ENCODE results near the gene ARHGAP15.

The ARHGAP15 gene

DNA sequence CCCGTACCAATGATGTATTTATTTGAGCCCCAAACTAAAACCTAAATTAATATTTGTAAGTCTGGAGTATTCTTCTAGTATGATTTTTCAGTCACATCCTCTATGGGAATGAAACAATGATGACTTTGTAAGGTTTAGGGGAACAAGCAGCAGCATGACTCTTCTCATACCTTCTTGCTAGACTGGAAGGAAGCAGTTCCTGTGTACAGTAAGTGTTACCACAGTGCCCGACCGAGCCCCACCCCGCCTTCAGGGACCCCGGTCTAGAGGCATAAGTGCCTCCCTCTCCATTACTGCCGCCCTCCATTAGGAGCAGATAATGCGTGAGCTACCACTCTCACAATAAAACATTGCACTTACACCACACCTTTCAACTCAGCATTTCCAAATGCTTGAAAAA is 599.3 kb downstream of the ARHGAP15 start:
- no peaks in the 10 kb centered on the region for H4K20me1 ChIP-seq (ENCODE audit: insufficient read depth, low read length)
- H3K79me2 ChIP-seq (ENCODE audit: low read length): no peaks in the 10 kb centered on the region
- no peak for DNase-seq
- H3K27me3 ChIP-seq (replicated peaks; ENCODE audit: insufficient read depth, low read length): no peaks in the 10 kb centered on the region
- H2AFZ ChIP-seq (ENCODE audit: low read length): no peak overlapping the region
- H3K4me2 ChIP-seq (ENCODE audit: low read depth, low read length): no peak overlapping the region
- no peaks in the 10 kb centered on the region for H3K9me3 ChIP-seq (replicated peaks; ENCODE audit: insufficient read depth, low read length)
- no peak overlapping the region for H3K9ac ChIP-seq (ENCODE audit: low read length)
- no peak overlapping the region for H3K27ac ChIP-seq (ENCODE audit: low read length)
- no peak for TF ChIP-seq EZH2phosphoT487 (IDR thresholded peaks at IDR 0.05; ENCODE audit: low read length)
- no peak for TF ChIP-seq EZH2 (optimal IDR thresholded peaks at IDR 0.05; ENCODE audit: low read depth, low read length)
- TF ChIP-seq, protein P1, sequence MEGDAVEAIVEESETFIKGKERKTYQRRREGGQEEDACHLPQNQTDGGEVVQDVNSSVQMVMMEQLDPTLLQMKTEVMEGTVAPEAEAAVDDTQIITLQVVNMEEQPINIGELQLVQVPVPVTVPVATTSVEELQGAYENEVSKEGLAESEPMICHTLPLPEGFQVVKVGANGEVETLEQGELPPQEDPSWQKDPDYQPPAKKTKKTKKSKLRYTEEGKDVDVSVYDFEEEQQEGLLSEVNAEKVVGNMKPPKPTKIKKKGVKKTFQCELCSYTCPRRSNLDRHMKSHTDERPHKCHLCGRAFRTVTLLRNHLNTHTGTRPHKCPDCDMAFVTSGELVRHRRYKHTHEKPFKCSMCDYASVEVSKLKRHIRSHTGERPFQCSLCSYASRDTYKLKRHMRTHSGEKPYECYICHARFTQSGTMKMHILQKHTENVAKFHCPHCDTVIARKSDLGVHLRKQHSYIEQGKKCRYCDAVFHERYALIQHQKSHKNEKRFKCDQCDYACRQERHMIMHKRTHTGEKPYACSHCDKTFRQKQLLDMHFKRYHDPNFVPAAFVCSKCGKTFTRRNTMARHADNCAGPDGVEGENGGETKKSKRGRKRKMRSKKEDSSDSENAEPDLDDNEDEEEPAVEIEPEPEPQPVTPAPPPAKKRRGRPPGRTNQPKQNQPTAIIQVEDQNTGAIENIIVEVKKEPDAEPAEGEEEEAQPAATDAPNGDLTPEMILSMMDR (IDR thresholded peaks at IDR 0.05; ENCODE audit: low read length): no peak
- no peaks in the 10 kb centered on the region for H3K36me3 ChIP-seq (replicated peaks; ENCODE audit: insufficient read depth, low read length)
- no peaks in the 10 kb centered on the region for H3K4me1 ChIP-seq (ENCODE audit: low read length)
- H3F3A ChIP-seq (ENCODE audit: insufficient read depth, low read length): no peaks in the 10 kb centered on the region
- H3K9me2 ChIP-seq (replicated peaks; ENCODE audit: insufficient read depth, low read length): no peaks in the 10 kb centered on the region
- no peak overlapping the region for H3K4me3 ChIP-seq (ENCODE audit: low read length)

DNA sequence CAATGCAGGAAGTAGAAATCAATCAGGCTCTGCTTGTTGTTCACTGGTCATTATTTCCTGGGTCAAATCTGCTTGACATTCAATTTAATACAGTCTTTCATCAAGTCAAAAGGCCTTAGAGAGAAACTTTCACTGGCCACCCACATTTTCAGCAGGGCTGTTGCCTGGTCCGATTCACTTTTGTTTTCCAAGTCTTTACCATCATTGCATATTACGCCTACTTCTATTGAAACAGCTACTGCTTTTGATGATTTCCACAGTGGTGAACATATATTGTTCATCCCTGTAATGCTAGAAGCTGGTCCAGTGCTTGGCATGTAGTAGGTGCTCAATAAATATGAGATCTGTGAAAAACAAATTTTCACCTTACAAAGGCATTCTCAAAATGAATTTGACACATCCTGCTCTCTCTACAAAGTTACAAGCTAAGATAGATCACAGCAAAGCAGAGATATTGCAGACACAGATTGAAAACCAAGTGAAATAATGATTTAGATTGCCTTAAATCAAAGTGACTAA is 600.1 kb downstream of the ARHGAP15 start:
- H4K20me1 ChIP-seq (ENCODE audit: insufficient read depth, low read length): no peaks in the 10 kb centered on the region
- no peaks in the 10 kb centered on the region for H3K9me3 ChIP-seq (replicated peaks; ENCODE audit: insufficient read depth, low read length)
- no peaks in the 10 kb centered on the region for H3K9me2 ChIP-seq (replicated peaks; ENCODE audit: insufficient read depth, low read length)
- H3K4me1 ChIP-seq (ENCODE audit: low read length): no peaks in the 10 kb centered on the region
- no peaks in the 10 kb centered on the region for H3K27me3 ChIP-seq (replicated peaks; ENCODE audit: insufficient read depth, low read length)
- TF ChIP-seq EZH2phosphoT487 (IDR thresholded peaks at IDR 0.05; ENCODE audit: low read length) (no peak), EZH2 (optimal IDR thresholded peaks at IDR 0.05; ENCODE audit: low read depth, low read length) (no peak)
- TF ChIP-seq, protein P1 (IDR thresholded peaks at IDR 0.05; ENCODE audit: low read length): no peak
- no peak for DNase-seq
- H3K36me3 ChIP-seq (replicated peaks; ENCODE audit: insufficient read depth, low read length): no peaks in the 10 kb centered on the region
- H3K79me2 ChIP-seq (ENCODE audit: low read length): no peaks in the 10 kb centered on the region
- no peak overlapping the region for H3K4me2 ChIP-seq (ENCODE audit: low read depth, low read length)
- no peak overlapping the region for H3K4me3 ChIP-seq (ENCODE audit: low read length)
- H3F3A ChIP-seq (ENCODE audit: insufficient read depth, low read length): no peaks in the 10 kb centered on the region
- H3K9ac ChIP-seq (ENCODE audit: low read length): no peak overlapping the region
- H2AFZ ChIP-seq (ENCODE audit: low read length): no peak overlapping the region
- no peak overlapping the region for H3K27ac ChIP-seq (ENCODE audit: low read length)

DNA sequence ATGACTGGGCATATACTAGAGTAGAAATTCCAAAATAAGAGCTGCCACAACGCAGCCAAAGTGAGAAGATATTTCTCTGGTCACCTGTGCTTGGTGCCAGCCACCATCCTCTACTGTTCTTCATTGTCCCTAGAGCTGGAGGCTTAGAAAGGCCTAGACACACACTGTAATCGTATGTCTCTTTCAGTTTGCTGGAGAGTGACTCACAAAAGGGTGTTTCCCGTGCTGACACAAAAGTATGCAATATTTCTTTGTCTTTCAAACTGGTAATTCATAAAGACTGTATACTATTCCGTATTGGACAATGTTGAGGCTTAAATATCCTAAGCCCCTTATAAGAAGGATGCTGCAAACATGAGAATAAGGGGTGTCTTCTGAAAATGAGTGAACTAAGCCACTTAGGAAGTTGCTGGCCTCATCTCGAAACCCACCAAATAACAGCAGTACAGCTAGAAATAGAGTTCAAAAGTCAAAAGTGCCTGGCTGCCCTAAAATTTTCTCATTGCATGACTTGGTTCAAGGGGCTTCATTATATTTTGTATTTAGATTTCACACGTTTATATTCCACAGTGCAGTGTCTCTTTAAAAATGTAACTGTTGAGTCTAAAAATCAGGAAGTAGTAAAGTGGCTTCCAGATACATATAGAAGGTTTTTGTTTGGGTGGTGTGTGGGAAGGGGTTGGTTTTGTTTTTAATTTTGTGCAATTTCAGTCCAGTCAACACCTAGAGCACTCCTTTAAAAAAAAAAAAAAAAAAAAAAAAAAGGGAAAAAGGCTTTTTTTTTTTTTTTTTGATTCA is 601.1 kb downstream of the ARHGAP15 start:
- Histone ChIP-seq H3K4me2 (ENCODE audit: low read depth, low read length) (no peak overlapping the region), H3K4me1 (ENCODE audit: low read length) (no peaks in the 10 kb centered on the region), H3K36me3 (replicated peaks; ENCODE audit: insufficient read depth, low read length) (no peaks in the 10 kb centered on the region), H3K27ac (ENCODE audit: low read length) (no peak overlapping the region), H3K9me2 (replicated peaks; ENCODE audit: insufficient read depth, low read length) (no peaks in the 10 kb centered on the region), H3K79me2 (ENCODE audit: low read length) (no peaks in the 10 kb centered on the region), H2AFZ (ENCODE audit: low read length) (no peak overlapping the region), H3K27me3 (replicated peaks; ENCODE audit: insufficient read depth, low read length) (no peaks in the 10 kb centered on the region), H3K9ac (ENCODE audit: low read length) (no peak overlapping the region), H3K9me3 (replicated peaks; ENCODE audit: insufficient read depth, low read length) (no peaks in the 10 kb centered on the region), H3K4me3 (ENCODE audit: low read length) (no peak overlapping the region), H4K20me1 (ENCODE audit: insufficient read depth, low read length) (no peaks in the 10 kb centered on the region), H3F3A (ENCODE audit: insufficient read depth, low read length) (no peaks in the 10 kb centered on the region)
- no peak for TF ChIP-seq EZH2 (optimal IDR thresholded peaks at IDR 0.05; ENCODE audit: low read depth, low read length)
- no peak for TF ChIP-seq EZH2phosphoT487 (IDR thresholded peaks at IDR 0.05; ENCODE audit: low read length)
- TF ChIP-seq, protein P1 (IDR thresholded peaks at IDR 0.05; ENCODE audit: low read length): no peak
- DNase-seq: no peak

Measured in MM.1S (cell line).